HG02885 (cell line): ENCODE measurements around the gene ATP8A2.
"Not testable (repeated sequence)": the region's sequence is repeated elsewhere in the genome, so short reads cannot be mapped to it uniquely, and the experiment has no call there.

ENCODE experiments used
- ATAC-seq: cut with Tn5 transposase; IDR thresholded peaks from one replicate; pipeline ENCODE4 v1.9.1; 2021; ENCODE audit warnings: mild to moderate bottlenecking; ENCODE audit not compliant: unreplicated experiment, poor library complexity

ATP8A2 gene

GRCh38 chr13:25776722-25777121 is 404.9 kb downstream of the ATP8A2 start:
- ATAC-seq, result no peak

- no peak for ATAC-seq
Measured at GRCh38 chr13:25777509-25777908, 405.7 kb downstream of the ATP8A2 start.

GRCh38 chr13:25778365-25778764 is 406.6 kb downstream of the ATP8A2 start:
- ATAC-seq, result peak; percentile 74

- ATAC-seq, result no peak
Measured at GRCh38 chr13:25778808-25779305, 407.1 kb downstream of the ATP8A2 start.

- ATAC-seq, result no peak
Measured at GRCh38 chr13:25783076-25783475, 411.3 kb downstream of the ATP8A2 start.

- ATAC-seq, result no peak
Measured at GRCh38 chr13:25783601-25784024, 411.8 kb downstream of the ATP8A2 start.

- no peak for ATAC-seq
Measured at GRCh38 chr13:25784119-25784518, 412.3 kb downstream of the ATP8A2 start.

GRCh38 chr13:25790137-25790536 is 418.4 kb downstream of the ATP8A2 start:
- ATAC-seq, result not testable (repeated sequence)

GRCh38 chr13:25795277-25795676 is 423.5 kb downstream of the ATP8A2 start:
- no peak for ATAC-seq

GRCh38 chr13:25796474-25796873 is 424.7 kb downstream of the ATP8A2 start:
- no peak for ATAC-seq

GRCh38 chr13:25798998-25799397 is 427.2 kb downstream of the ATP8A2 start:
- no peak for ATAC-seq

GRCh38 chr13:25800523-25800922 is 428.7 kb downstream of the ATP8A2 start:
- no peak for ATAC-seq

- ATAC-seq, result no peak
Measured at GRCh38 chr13:25802579-25802978, 430.8 kb downstream of the ATP8A2 start.

GRCh38 chr13:25803641-25804040 is 431.9 kb downstream of the ATP8A2 start:
- no peak for ATAC-seq

- peak; percentile 85 for ATAC-seq
Measured at GRCh38 chr13:25806264-25806974, 434.6 kb downstream of the ATP8A2 start.

GRCh38 chr13:25807562-25807961 is 435.8 kb downstream of the ATP8A2 start:
- ATAC-seq, result no peak

- ATAC-seq, result no peak
Measured at GRCh38 chr13:25811506-25811905, 439.7 kb downstream of the ATP8A2 start.

- no peak for ATAC-seq
Measured at GRCh38 chr13:25816239-25816638, 444.5 kb downstream of the ATP8A2 start.

GRCh38 chr13:25819856-25820530 is 448.2 kb downstream of the ATP8A2 start:
- ATAC-seq, result no peak

- no peak for ATAC-seq
Measured at GRCh38 chr13:25821776-25822175, 450.0 kb downstream of the ATP8A2 start.

- ATAC-seq, result not testable (repeated sequence)
Measured at GRCh38 chr13:25827221-25827620, 455.4 kb downstream of the ATP8A2 start.
